MCF 10A (cell line): ENCODE results near the gene FAM111A. TPM values are rescaled to one million over a fixed set of nuclear protein-coding genes. Genes with fewer than 3 reads are reported as not detected.

Experiments
- BruUV-seq: library from RNA; stranded (reverse); fragments of 400-500 nt; replicated peaks from 2 replicates; lab custom pipeline; 2021; lab: Mats Ljungman, UMichigan
- CTCF ChIA-PET: fragments of 300-600 bp; sonication (Branson Sonifier 250); formaldehyde crosslinking; extraction: SDS; loops from one replicate; lab custom pipeline; 2021; ENCODE audit warnings: antibody characterized with exemption, inconsistent platforms; lab: Yijun Ruan, JAX
- POLR2A ChIA-PET: fragments of 300-600, 350-650 bp; sonication (Branson Sonifier 250); formaldehyde crosslinking; extraction: SDS; loops from one replicate; lab custom pipeline; 2020; ENCODE audit warnings: antibody characterized with exemption, inconsistent platforms; lab: Yijun Ruan, JAX
- DNase-seq: peaks from one replicate; pipeline ENCODE4 v3.0.0-alpha.2; 2018; ENCODE audit not compliant: unreplicated experiment
- H3K27ac Mint-ChIP-seq: one replicate; pipeline ENCODE4 v1.8.0; 2022; ENCODE audit warnings: mild to moderate bottlenecking, low read depth, mixed read lengths; ENCODE audit not compliant: unreplicated experiment
- H3K27me3 Mint-ChIP-seq: one replicate; pipeline ENCODE4 v1.8.0; 2022; ENCODE audit warnings: mixed read lengths; ENCODE audit not compliant: insufficient read depth, unreplicated experiment
- H3K36me3 Mint-ChIP-seq: one replicate; pipeline ENCODE4 v1.8.0; 2022; ENCODE audit warnings: mild to moderate bottlenecking, moderate library complexity, mixed read lengths; ENCODE audit not compliant: insufficient read depth, unreplicated experiment
- H3K4me1 Mint-ChIP-seq: one replicate; pipeline ENCODE4 v1.8.0; 2022; ENCODE audit warnings: mixed read lengths; ENCODE audit not compliant: insufficient read depth, unreplicated experiment
- H3K4me3 Mint-ChIP-seq: one replicate; pipeline ENCODE4 v1.8.0; 2022; ENCODE audit warnings: mild to moderate bottlenecking, moderate library complexity, mixed read lengths; ENCODE audit not compliant: unreplicated experiment
- H3K9me3 Mint-ChIP-seq: one replicate; pipeline ENCODE4 v1.8.0; 2022; ENCODE audit warnings: mixed read lengths; ENCODE audit not compliant: unreplicated experiment
- intact Hi-C: fragments of 100-400 bp; cut with micrococcal nuclease; formaldehyde crosslinking; loops from 2 replicates; pipeline ENCODE4 v1.14.1; 2022
- total RNA-seq: library from RNA; stranded (reverse); gene quantifications from 2 replicates; pipeline ENCODE4 v1.2.3, GENCODE V29; 2022
- TF ChIP-seq, protein P1 (sequence below): fragments of 200-600 bp; IDR thresholded peaks from one replicate; pipeline ENCODE4 v1.8.0; 2022; ENCODE audit warnings: antibody characterized with exemption, mild to moderate bottlenecking; ENCODE audit not compliant: unreplicated experiment

The FAM111A gene
- total RNA-seq, 1 experiment from 2014 or later = 27.7 TPM

DNA sequence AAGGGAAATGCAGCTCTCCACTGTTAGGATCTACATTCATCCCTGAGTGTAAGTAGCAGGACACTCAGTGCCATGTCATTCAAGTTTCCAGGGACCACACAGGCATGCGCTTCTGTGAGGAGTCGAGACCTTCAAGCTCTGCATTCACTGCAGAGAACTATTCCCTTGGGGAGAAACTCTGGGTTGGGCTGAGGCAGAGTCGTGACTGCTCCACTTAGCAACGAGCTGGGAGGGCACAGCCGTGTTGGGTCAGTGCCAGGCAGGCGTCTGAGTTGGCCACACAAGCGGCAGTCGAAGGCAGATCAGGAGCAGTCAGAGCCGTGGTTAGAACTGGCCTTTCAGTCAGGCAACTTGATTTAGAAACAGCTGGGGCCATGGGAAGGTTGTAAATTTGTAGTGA, 55.3 kb downstream of the FAM111A start:
- Mint-ChIP-seq H3K27me3 (no peaks in the 10 kb centered on the region), H3K36me3 (peaks cover 37% of the 10 kb centered on the region), H3K9me3 (no peaks in the 10 kb centered on the region), H3K27ac (peak overlapping the region; percentile 17), H3K4me1 (peaks cover 14% of the 10 kb centered on the region), H3K4me3 (no peak overlapping the region)
- CTCF ChIA-PET = interaction anchor here (1.8 to 2.6 kb wide), 4 partner anchors 9 to 232 kb away, joined by 12 to 25 read pairs (median 18); partner anchors contain the start of gene DTX4
- TF ChIP-seq, protein P1, sequence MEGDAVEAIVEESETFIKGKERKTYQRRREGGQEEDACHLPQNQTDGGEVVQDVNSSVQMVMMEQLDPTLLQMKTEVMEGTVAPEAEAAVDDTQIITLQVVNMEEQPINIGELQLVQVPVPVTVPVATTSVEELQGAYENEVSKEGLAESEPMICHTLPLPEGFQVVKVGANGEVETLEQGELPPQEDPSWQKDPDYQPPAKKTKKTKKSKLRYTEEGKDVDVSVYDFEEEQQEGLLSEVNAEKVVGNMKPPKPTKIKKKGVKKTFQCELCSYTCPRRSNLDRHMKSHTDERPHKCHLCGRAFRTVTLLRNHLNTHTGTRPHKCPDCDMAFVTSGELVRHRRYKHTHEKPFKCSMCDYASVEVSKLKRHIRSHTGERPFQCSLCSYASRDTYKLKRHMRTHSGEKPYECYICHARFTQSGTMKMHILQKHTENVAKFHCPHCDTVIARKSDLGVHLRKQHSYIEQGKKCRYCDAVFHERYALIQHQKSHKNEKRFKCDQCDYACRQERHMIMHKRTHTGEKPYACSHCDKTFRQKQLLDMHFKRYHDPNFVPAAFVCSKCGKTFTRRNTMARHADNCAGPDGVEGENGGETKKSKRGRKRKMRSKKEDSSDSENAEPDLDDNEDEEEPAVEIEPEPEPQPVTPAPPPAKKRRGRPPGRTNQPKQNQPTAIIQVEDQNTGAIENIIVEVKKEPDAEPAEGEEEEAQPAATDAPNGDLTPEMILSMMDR = no peak
- no peak for DNase-seq
- BruUV-seq = no TSS peak
- POLR2A ChIA-PET = interaction anchor here (0.6 to 1.4 kb wide), 2 partner anchors 23 to 443 kb away, joined by 4 to 6 read pairs; no protein-coding TSS in a partner anchor
- intact Hi-C loops = no loop called here

DNA sequence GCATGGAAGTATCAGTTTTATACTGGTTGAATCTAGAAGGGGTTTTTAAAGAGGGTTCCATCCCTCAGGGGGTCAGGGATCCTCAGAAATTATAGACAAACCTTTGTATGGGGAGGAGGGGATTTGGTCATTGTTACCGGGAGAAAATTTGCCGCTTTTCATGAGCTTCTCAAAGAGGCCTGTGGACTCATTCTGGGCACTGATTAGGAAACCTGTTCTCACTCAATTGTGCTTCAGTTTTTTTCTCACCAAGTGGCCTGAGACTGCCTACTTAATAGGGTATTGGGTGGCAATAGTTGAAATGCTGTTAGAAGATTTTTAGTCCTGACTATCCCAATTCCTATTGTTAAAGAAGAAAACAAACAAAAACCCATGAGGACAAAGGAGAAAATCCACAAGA, 56.1 kb downstream of the FAM111A start:
- no peak overlapping the region for H3K27ac Mint-ChIP-seq
- no TSS peak for BruUV-seq
- H3K9me3 Mint-ChIP-seq = no peaks in the 10 kb centered on the region
- POLR2A ChIA-PET = interaction anchor here (0.6 to 1.4 kb wide), 3 partner anchors 24 to 442 kb away, joined by 4 to 6 read pairs (median 4); no protein-coding TSS in a partner anchor
- H3K27me3 Mint-ChIP-seq = no peaks in the 10 kb centered on the region
- peaks cover 37% of the 10 kb centered on the region for H3K36me3 Mint-ChIP-seq
- CTCF ChIA-PET = interaction anchor here (0.6 to 2.6 kb wide), 6 partner anchors 8 to 231 kb away, joined by 3 to 25 read pairs (median 13); partner anchors contain the start of gene DTX4
- TF ChIP-seq, protein P1 = no peak
- no peak overlapping the region for H3K4me3 Mint-ChIP-seq
- intact Hi-C loops = no loop called here
- DNase-seq = no peak
- H3K4me1 Mint-ChIP-seq = peaks cover 14% of the 10 kb centered on the region

DNA sequence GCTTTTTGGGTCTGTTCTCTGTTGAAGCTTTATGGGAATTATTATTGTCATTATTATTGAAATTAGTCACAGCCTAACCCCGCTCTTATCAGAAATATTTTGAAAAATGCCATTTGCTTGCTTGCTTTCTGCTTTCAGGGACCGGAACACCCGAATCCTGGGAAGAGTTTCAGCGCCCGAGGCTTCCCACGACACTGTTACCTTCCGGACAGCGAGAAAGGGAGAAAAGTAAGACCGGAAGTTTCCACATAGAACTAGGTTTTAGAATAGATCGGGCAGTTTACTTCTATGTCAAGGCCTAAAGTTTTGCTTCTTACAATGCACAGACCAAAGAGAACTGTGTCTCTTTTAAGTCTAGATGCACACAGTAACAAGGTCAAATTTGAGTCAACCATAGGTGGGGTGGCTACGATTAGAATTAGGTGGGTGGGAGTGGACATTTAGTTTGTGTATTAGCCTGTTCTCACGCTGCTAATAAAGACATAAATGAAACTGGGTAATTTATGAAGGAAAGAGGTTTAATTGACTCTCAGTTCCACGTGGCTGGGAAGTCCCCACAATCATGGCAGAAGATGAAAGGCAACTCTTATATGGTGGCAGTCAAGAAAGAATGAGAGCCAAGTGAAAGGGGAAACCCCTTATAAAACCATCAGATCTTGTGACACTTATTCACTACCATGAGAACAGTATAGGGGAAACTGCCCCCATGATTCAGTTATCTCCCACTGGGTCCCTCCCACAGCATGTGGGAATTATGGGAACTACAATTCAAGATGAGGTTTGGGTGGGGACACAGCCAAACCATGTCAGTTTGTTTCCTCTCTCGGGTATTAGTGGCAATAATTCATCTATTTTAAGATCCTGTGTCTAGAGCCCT, 57.1 kb downstream of the FAM111A start:
- Mint-ChIP-seq H3K27ac (no peak overlapping the region), H3K36me3 (peaks cover 36% of the 10 kb centered on the region), H3K27me3 (no peaks in the 10 kb centered on the region), H3K4me1 (peaks cover 17% of the 10 kb centered on the region), H3K9me3 (no peaks in the 10 kb centered on the region), H3K4me3 (no peak overlapping the region)
- CTCF ChIA-PET = interaction anchor here (0.7 to 11.8 kb wide), 6 partner anchors 13 to 95 kb away, joined by 3 to 530 read pairs (median 12); partner anchors contain the start of gene DTX4
- DNase-seq = no peak
- POLR2A ChIA-PET = interaction anchor here (1.1 to 1.4 kb wide), 2 partner anchors 25 to 28 kb away, joined by 4 to 6 read pairs; no protein-coding TSS in a partner anchor
- no TSS peak for BruUV-seq
- TF ChIP-seq, protein P1 = no peak
- intact Hi-C loops = no loop called here

DNA sequence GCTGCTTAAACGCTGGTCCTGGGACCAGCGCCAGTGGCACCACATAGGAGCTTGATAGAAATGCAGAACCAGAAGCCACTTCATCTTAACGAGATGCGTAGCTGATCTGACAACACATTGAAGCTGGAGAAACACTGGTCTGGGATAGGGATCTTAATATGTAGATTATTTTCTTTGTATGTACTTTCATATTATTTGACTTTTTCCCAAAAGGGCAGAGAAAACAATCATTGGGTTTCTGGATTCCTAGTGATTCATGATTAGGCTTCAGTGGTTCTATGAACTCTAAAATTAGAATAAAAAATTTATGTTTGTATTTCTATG, 57.7 kb downstream of the FAM111A start:
- H3K27ac Mint-ChIP-seq = no peak overlapping the region
- H3K36me3 Mint-ChIP-seq = peaks cover 30% of the 10 kb centered on the region
- TF ChIP-seq, protein P1 = no peak
- H3K9me3 Mint-ChIP-seq = no peaks in the 10 kb centered on the region
- no peaks in the 10 kb centered on the region for H3K27me3 Mint-ChIP-seq
- peaks cover 19% of the 10 kb centered on the region for H3K4me1 Mint-ChIP-seq
- H3K4me3 Mint-ChIP-seq = no peak overlapping the region
- BruUV-seq = no TSS peak
- DNase-seq = no peak
- ChIA-PET POLR2A (no interaction called here), CTCF (interaction anchor here (0.7 to 11.8 kb wide), 4 partner anchors 18 to 94 kb away, joined by 3 to 530 read pairs (median 4); partner anchors contain the start of gene DTX4)
- intact Hi-C loops = no loop called here
